ENCODE measurements around the gene KCNIP1. TPM values are rescaled to one million over a fixed set of nuclear protein-coding genes. Genes with fewer than 3 reads are reported as not detected.

Gene KCNIP1
- total and polyA plus RNA-seq, 2 of the 13 experiments (the other 11 are each of a cell fraction or from before 2014, with no cell fraction given) = not detected

DNA sequence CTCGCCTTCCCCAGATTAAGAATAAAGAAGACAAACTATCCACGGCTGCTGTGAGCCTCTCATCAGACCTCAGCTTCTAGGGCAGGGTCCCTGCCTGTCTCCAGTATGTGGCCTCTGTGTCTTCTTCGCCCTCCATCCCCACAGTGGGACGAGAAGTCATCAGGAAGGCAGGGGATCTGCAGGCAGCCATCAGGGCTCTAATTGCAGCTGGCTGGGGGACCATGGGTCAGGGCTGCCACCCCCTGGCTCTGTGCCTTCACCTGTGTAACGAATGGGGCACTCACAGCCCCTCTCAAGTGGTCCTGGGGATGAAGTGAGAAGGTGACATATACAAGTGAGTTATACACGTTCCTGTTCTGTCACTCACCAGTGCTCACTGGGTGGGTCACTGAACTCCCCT lies 139.8 kb downstream of the KCNIP1 start:
- intact Hi-C loops (cut with micrococcal nuclease; ENCODE audit: unreplicated experiment) (no loop called here), in situ Hi-C loops (cut with HindIII; ENCODE audit: extremely low pct_ligation_motif_present, low pct_unique_long_range_greater_than_20kb) (no loop called here)
- Histone ChIP-seq H3K27me3 (ENCODE audit: control insufficient read depth in 1 of 2, insufficient read depth in 2 of 2, low read length in 2 of 2) (peaks cover 2 to 24% of the 10 kb centered on the region in 2 experiments; a peak in 2 of 5 replicates), H3K4me2 (ENCODE audit: low read depth, low read length) (no peak overlapping the region), H3K27ac (ENCODE audit: extremely low read length, insufficient read depth, low read length) (no peak overlapping the region), H3K9ac (ENCODE audit: insufficient read depth, low read depth, low read length) (no peak overlapping the region), H4K20me1 (ENCODE audit: insufficient read depth, low read length) (no peaks in the 10 kb centered on the region), H2AFZ (ENCODE audit: low read length) (no peak overlapping the region), H3K4me1 (ENCODE audit: insufficient read depth, low read length) (no peaks in the 10 kb centered on the region), H3K4me3 (replicated peaks in 1 of 3; ENCODE audit: insufficient read depth in 1 of 3, low read depth in 2 of 3, low read length in 3 of 3) (no peak overlapping the region), H3K36me3 (replicated peaks in 1 of 2; ENCODE audit: control insufficient read depth in 1 of 2, insufficient read depth in 2 of 2, low read length in 2 of 2) (no peaks in the 10 kb centered on the region), H3K9me3 (ENCODE audit: low read length) (no peaks in the 10 kb centered on the region), H3K79me2 (ENCODE audit: insufficient read depth, low read length) (no peaks in the 10 kb centered on the region)
- whole genome bisulfite sequencing (ENCODE audit: low lambda C conversion rate) = 2% methylated on average over 5 of the region's 6 CpGs
- BruUV-seq (replicated peaks) = no TSS peak
- no peak for ATAC-seq
- DNase-seq (ENCODE audit: low spot score) = no peak
- no peak for TF ChIP-seq ZNF7 (CRISPR knock-in tag; IDR thresholded peaks at IDR 0.05)
- TF ChIP-seq DR1 (CRISPR knock-in tag; IDR thresholded peaks at IDR 0.05) = no peak
- no peak for TF ChIP-seq ZNF333 (CRISPR knock-in tag; IDR thresholded peaks at IDR 0.05; ENCODE audit: borderline replicate concordance)
- TF ChIP-seq KLF12 (CRISPR knock-in tag; IDR thresholded peaks at IDR 0.05; ENCODE audit: borderline replicate concordance) = no peak
- TF ChIP-seq NFIB (CRISPR knock-in tag; IDR thresholded peaks at IDR 0.05; ENCODE audit: borderline replicate concordance) = no peak
- TF ChIP-seq, protein P1, sequence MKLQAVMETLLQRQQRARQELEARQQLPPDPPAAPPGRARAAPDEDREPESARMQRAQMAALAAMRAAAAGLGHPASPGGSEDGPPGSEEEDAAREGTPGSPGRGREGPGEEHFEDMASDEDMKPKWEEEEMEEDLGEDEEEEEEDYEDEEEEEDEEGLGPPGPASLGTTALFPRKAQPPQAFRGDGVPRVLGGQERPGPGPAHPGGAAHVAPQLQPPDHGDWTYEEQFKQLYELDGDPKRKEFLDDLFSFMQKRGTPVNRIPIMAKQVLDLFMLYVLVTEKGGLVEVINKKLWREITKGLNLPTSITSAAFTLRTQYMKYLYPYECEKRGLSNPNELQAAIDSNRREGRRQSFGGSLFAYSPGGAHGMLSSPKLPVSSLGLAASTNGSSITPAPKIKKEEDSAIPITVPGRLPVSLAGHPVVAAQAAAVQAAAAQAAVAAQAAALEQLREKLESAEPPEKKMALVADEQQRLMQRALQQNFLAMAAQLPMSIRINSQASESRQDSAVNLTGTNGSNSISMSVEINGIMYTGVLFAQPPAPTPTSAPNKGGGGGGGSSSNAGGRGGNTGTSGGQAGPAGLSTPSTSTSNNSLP (IDR thresholded peaks at IDR 0.05; ENCODE audit: low read depth, low read length) = no peak
- TF ChIP-seq HES4 (CRISPR knock-in tag; IDR thresholded peaks at IDR 0.05; ENCODE audit: borderline replicate concordance) = no peak
- TF ChIP-seq KMT2A (CRISPR knock-in tag; IDR thresholded peaks at IDR 0.05) = no peak
- TF ChIP-seq ZNF124 (CRISPR knock-in tag; IDR thresholded peaks at IDR 0.05) = no peak
- TF ChIP-seq ZNF570 (CRISPR knock-in tag; IDR thresholded peaks at IDR 0.05; ENCODE audit: borderline replicate concordance) = no peak
- TF ChIP-seq ATRX (CRISPR knock-in tag; IDR thresholded peaks at IDR 0.05; ENCODE audit: borderline replicate concordance) = no peak
- TF ChIP-seq, protein P2, sequence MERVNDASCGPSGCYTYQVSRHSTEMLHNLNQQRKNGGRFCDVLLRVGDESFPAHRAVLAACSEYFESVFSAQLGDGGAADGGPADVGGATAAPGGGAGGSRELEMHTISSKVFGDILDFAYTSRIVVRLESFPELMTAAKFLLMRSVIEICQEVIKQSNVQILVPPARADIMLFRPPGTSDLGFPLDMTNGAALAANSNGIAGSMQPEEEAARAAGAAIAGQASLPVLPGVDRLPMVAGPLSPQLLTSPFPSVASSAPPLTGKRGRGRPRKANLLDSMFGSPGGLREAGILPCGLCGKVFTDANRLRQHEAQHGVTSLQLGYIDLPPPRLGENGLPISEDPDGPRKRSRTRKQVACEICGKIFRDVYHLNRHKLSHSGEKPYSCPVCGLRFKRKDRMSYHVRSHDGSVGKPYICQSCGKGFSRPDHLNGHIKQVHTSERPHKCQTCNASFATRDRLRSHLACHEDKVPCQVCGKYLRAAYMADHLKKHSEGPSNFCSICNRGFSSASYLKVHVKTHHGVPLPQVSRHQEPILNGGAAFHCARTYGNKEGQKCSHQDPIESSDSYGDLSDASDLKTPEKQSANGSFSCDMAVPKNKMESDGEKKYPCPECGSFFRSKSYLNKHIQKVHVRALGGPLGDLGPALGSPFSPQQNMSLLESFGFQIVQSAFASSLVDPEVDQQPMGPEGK (CRISPR knock-in tag; IDR thresholded peaks at IDR 0.05) = no peak
- TF ChIP-seq SP1 (IDR thresholded peaks at IDR 0.05) = no peak
- TF ChIP-seq SP1 (CRISPR knock-in tag; IDR thresholded peaks at IDR 0.05) = no peak
- TF ChIP-seq SALL1 (CRISPR knock-in tag; IDR thresholded peaks at IDR 0.05) = no peak
- TF ChIP-seq, protein P3, sequence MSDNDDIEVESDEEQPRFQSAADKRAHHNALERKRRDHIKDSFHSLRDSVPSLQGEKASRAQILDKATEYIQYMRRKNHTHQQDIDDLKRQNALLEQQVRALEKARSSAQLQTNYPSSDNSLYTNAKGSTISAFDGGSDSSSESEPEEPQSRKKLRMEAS (IDR thresholded peaks at IDR 0.05) = no peak
- TF ChIP-seq, protein P4, sequence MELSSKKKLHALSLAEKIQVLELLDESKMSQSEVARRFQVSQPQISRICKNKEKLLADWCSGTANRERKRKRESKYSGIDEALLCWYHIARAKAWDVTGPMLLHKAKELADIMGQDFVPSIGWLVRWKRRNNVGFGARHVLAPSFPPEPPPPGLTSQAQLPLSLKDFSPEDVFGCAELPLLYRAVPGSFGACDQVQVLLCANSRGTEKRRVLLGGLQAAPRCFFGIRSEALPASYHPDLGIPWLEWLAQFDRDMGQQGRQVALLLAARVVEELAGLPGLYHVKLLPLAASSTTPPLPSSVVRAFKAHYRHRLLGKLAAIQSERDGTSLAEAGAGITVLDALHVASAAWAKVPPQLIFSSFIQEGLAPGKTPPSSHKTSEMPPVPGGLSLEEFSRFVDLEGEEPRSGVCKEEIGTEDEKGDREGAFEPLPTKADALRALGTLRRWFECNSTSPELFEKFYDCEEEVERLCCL (CRISPR knock-in tag; IDR thresholded peaks at IDR 0.05; ENCODE audit: borderline replicate concordance) = no peak
- POLR2A ChIA-PET = no interaction called here
- CTCF ChIA-PET (ENCODE audit: low intra/inter-chr PET ratio, low total read pairs) = no interaction called here
- FAIRE-seq = no peak

Measured in HepG2 (cell line).